Measurements from ENCODE around the gene REEP1. TPM values are rescaled to one million over a fixed set of nuclear protein-coding genes. Genes with fewer than 3 reads are reported as not detected.

The REEP1 gene
- total and polyA plus RNA-seq, 2 of the 8 experiments (the other 6 are each of a cell fraction or from before 2014, with no cell fraction given), result 0.74 to 1.5 TPM

DNA sequence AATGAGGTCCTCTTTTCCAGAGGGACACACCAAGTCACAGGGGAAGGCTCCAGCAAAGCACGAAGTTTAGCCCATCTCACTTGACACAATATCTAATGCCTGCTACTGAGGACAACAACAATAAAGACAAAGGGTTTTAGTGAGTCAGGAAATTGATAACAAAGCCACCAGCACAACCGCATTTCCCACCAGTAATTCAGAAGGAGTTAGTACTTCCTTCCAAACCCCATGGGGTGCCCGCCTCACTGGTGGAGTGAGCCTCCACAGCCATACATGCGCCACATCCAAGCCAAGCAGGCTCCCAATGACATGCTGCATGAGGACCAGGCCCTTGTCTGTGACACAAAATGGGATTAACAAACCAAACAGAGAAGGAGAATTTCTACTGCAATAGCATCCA is 98.1 kb downstream of the REEP1 start (continued):
- TF ChIP-seq E2F6 (IDR thresholded peaks at IDR 0.05), result no peak
- TF ChIP-seq SP2 (IDR thresholded peaks at IDR 0.05; ENCODE audit: low read length), result no peak

All from H1 (cell line).